ENCODE results near the gene ELOVL6.
"Not testable (repeated sequence)": the region's sequence is repeated elsewhere in the genome, so short reads cannot be mapped to it uniquely, and the experiment has no call there.

The ELOVL6 gene

DNA sequence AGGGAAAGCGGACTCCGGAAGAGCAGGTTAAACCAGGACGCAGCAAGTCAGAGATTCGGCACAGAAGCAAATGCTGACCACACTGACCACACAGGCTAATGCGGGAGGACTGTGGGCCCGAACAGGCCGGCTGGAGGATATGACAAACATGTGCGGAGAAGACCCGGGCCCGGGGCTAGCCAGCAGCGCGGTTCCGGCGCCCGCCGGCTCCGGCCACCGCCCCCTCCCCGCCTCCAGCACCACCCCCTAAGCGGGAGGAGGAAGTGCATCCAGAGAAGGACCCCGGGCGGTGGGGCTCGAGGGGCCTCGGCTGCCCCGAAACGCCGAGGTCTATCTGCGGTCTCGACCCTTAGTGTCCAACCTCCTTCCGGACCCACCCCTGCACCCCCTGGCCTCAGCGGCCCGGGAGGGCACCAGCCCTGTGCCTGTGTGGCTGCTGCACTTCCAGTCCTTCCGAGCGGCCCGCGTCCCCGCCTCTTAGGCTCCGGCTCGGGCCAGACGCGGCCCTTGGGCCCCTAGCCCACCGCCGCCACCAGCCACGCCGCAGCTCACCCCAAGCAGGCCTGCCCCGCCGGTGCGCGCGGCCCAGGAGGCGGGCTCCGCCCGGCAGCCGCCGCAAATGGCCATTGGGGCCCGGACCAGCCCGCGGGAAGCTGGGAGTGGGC is 2.1 kb downstream of the ELOVL6 start:
- DNase-seq = peak; percentile 48 to 56

DNA sequence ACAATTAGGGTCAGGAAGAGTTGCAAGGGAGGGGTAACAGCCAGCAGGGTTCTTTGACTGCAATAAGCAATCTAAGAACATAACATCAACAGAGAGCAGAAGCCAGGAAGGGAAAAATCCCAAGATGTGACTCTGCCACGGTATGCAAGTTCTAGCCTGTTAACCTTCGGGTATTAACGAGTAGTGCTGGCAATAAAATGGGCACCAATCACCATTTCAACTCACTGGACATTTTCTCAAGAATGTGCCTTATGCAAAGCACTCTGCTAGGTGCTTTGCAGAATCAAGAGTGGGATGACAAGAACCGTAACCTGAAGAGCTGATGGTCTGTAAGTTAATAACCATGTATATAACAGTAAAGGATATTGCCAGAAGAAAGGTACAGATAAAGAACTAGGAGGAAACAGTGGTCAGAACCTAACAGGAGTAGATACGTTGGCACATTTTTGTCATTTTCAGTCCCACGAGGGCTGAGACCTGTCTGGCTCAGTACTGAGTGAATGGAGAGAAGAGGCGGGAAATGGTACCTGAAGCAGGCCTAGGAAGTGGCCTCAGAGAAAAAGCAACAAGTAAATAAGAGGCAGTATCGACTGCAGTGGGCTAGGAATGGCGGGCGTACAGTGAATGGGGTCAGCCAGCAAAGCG is 2.7 kb downstream of the ELOVL6 start:
- peak; percentile 6 to 48 for DNase-seq

DNA sequence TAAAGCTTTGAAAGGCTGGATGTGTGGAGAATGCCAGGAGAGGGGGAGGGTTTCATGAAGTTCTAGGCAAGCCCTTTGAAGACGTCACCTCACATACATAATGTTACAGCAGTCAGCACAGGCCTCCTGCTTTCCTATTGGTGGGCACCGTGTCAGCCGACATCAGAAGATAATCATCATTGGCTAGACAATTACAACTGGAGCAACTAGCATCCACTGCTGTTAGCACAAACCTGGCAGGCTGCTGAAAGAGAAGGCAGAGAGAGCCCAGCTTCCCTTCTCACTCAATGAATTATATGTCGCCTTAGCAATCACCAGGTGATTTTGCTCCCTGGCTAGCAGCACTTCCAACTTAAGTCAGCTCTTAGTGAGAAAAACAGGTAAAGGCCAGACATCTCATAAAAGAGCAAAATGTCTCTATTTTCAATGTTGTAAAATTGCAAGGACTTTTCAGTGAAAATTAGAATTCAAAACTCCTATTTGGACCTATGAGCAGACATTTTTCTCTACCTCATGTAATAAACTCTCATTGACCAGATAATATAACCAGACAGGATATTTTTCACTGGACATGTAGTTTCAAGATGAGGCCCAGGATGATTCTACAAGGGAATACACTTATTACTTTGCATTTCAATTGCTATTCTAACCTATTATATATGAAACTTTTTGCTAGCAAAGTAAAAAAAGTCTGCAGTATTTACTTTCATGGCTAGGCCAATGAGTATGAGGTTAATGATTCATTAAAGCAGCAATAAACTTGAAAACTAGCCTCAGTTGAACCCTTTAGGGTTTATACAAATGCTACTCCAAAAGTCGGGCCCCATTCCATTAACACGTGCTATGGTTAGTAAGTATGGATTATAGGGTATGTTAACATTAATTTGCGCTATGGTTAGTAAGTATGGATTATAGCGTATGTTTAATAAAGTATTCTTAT is 4.3 kb downstream of the ELOVL6 start:
- DNase-seq = peak; percentile 98 to 99

GRCh38 chr4:110193287-110193686 is 5.1 kb downstream of the ELOVL6 start:
- DNase-seq = not testable (repeated sequence)

- no peak for DNase-seq
Observed at GRCh38 chr4:110190249-110190648, 8.2 kb downstream of the ELOVL6 start.

DNA sequence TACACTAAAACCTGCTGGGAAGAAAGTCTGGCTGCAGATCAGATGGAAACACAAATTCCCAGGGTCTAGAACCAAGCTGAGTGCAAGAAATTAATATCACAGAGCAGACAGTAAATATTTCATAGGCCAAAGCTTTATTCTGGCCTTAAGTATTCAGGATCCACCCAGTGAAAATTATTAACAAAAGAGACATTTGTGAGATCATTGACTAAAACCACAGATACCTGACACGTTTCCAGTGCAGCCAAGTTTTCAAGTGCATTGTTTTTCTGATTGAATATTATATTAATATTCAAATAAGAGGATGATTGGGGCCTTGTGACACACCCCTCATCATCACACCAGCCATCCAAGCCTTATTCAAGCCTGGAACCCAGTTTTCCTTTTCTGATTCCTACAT is 10.3 kb downstream of the ELOVL6 start:
- no peak for DNase-seq

DNA sequence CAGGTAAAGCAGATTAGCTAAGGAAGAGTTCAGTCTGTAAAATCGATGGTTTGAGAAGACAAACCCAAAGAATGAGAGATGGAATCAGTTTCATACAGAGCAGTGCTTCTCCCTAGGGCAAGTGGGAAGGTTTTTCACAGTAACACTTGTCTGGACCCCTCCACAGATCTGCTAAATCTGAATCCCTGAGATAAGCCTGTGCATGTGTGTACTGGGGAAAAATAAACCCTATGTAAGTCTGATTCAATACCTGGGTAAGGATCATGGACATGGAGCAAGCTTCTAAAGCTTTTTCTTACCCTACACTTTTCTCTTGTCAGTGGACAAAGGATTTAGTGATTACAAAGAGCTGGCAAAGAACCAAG is 13.6 kb downstream of the ELOVL6 start:
- no peak for DNase-seq

- DNase-seq = peak; percentile 60 to 62
Observed at GRCh38 chr4:110184140-110184790, 14.2 kb downstream of the ELOVL6 start.

DNA sequence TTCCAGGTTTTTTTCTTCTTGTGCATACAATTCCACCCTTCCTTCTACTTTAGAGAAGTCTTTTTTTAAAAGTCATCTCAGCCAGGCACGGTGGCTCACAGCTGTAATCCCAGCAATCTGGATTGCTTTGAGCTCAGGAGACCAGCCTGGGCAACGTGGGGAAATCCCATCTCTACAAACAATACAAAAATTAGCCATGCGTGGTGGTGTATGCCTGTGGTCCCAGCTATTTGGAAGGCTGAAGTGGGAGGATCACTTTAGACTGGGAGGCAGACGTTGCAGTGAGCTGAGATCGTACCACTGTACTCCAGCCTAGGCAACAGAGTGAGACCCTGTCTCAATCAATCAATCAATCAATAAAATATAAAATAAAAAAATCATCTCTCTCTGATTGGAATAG is 14.8 kb downstream of the ELOVL6 start:
- no peak for DNase-seq

DNA sequence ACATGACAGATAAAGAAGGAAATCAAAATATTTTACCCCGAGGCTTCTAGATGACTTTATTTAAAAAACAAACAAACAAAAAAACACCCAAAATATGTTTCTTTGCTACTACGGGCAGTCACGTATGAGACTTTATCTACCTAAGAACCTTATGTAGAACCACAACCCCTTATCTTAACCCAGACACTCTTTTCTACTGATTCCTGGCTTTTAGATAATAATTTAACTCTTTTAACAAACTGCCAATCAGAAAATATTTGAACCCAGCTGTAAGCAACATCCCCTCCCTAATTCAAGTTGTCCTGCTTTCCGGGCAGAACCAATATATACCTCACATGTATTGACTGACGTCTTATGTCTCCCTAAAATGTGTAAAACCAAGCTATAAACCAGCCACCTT is 15.4 kb downstream of the ELOVL6 start:
- no peak for DNase-seq

- DNase-seq = no peak
Observed at GRCh38 chr4:110181890-110182289, 16.5 kb downstream of the ELOVL6 start.

GRCh38 chr4:110175634-110176033 is 22.8 kb downstream of the ELOVL6 start:
- no peak for DNase-seq

DNA sequence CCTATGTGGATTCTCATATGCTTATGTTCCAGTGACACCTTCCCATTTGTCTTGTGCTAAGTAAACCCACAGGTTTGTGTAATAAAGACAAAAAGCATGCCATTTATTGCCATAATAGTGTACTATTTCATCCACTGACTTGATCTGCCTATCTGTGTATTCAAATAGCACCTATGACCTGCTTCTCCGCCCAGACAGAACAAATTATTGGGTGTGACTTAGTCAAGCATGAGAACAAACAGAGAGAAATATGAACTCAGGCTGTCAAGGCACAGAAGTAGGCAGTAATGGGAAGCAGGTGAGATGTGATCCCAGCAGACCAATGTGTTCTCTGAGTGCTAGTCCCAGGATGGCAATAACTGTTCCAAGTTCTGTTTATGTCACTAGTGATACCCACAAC is 25.4 kb downstream of the ELOVL6 start:
- no peak for DNase-seq

- DNase-seq = no peak
Observed at GRCh38 chr4:110171971-110172370, 26.4 kb downstream of the ELOVL6 start.

GRCh38 chr4:110170861-110171260 is 27.6 kb downstream of the ELOVL6 start:
- DNase-seq = no peak

GRCh38 chr4:110165382-110166286 is 32.8 kb downstream of the ELOVL6 start:
- peak; percentile 77 to 84 for DNase-seq

DNA sequence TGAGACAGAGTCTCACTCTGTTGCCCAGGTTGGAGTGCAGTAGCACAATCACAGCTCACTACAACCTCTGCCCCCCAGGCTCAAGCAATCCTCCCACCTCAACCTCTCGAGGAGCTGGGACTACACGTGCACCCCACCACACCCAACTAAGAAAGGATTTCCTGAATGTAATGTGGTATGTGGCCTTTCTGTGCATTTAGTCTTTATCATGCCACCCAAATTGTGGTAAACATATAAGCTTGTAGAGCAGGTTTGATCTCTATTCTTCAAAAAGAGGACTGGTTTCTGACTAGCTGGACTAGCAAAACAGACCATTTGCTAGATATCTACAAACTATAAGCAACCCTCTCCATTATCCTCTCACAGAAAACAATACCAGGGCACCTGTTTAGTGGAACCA is 33.6 kb downstream of the ELOVL6 start:
- no peak for DNase-seq

GRCh38 chr4:110164251-110164650 is 34.2 kb downstream of the ELOVL6 start:
- no peak for DNase-seq

DNA sequence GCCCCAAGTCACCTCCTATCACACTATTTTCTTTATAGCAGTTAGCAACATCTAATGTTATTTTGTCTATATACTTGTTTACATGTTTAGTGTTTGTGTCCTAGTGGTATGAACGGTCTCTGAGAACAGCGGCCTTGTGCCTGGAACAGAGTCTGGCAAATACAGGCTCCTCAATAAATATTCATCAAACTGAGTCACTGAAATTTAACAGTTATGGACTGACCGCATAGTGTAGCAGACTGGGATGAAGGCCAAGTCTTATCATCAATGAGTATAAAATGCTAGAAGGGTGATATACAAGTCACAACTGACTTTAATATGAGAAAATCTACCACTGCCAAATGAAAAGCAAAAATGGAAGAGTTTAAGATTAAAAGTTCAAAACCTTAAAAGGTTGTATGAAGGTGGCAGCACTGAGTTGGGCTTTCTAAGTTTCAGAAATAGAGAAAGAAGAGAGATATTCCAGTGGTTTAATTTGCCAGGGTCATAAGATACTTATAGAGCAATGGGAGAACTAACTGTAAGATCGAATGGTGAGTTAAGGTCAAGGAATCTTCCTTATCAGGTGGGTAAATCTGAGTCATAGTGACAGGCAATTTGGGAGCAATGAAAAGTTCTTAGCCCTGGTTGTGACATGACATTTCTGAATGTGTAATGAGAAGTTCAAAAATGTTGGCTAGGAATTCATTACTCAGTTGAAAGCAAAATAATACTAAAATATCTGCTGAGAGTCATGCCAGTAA is 34.9 kb downstream of the ELOVL6 start:
- no peak for DNase-seq

DNA sequence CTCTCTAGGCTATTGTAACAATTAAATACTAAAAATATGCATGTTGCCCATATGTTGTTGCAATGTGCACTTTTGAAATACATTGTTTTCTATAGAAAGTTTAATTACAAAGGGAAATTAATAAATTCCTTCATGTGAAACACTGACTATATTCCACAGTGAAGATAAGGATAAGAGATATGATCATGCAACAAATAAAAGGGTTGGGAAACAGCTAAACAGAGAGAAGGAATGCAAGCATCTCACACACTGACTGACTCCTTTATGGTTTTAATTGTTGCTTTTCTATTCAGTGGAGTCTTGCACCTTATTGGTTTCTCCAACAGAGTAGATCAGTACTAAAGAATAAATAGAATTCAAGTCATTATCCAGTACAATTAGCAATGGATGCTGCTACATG is 37.8 kb downstream of the ELOVL6 start:
- no peak for DNase-seq

GRCh38 chr4:110159541-110159940 is 38.9 kb downstream of the ELOVL6 start:
- DNase-seq = no peak
